ENCODE measurements around the gene NT5DC1.

GRCh38 chr6:116106146-116106545 lies 5.5 kb downstream of the NT5DC1 start:
- TF ChIP-seq, protein P1, sequence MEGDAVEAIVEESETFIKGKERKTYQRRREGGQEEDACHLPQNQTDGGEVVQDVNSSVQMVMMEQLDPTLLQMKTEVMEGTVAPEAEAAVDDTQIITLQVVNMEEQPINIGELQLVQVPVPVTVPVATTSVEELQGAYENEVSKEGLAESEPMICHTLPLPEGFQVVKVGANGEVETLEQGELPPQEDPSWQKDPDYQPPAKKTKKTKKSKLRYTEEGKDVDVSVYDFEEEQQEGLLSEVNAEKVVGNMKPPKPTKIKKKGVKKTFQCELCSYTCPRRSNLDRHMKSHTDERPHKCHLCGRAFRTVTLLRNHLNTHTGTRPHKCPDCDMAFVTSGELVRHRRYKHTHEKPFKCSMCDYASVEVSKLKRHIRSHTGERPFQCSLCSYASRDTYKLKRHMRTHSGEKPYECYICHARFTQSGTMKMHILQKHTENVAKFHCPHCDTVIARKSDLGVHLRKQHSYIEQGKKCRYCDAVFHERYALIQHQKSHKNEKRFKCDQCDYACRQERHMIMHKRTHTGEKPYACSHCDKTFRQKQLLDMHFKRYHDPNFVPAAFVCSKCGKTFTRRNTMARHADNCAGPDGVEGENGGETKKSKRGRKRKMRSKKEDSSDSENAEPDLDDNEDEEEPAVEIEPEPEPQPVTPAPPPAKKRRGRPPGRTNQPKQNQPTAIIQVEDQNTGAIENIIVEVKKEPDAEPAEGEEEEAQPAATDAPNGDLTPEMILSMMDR (conservative IDR thresholded peaks at IDR 0.05; ENCODE audit: low read depth, low read length): no peak
- TF ChIP-seq EZH2 (IDR thresholded peaks at IDR 0.05; ENCODE audit: borderline replicate concordance, low read depth, low read length, poor library complexity, severe bottlenecking): no peak
